Measurements from ENCODE around the gene CACNA1B.

CACNA1B gene

DNA sequence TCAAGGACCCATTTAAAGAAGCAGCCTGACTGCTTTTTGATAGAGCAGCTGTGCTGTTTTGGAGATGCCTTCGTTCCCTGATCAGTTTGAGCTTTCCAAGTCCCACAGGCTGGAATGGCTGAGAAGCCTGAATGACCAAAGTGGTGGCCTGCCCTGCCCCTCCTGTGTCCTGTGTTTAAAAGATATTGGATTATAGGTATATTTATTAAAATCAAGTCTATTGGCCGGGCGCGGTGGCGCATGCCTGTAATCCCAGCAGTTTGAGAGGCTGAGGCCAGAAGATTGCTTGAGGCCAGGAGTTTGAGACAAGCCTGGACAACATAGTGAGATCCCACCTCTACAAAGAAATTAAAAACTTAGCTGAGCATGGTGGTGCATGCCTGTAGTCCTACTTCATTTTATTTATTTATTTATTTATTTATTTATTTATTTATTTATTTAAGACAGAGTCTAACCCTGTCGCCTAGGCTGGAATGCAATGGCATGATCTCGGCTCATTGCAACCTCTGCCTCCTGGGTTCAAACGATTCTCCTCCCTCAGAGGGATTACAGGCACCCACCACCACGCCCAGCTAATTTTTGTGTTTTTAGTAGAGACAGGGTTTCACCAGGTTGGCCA is 87.7 kb downstream of the CACNA1B start:
- DNase-seq (ENCODE audit: low read depth in 2 of 2) = no peak

DNA sequence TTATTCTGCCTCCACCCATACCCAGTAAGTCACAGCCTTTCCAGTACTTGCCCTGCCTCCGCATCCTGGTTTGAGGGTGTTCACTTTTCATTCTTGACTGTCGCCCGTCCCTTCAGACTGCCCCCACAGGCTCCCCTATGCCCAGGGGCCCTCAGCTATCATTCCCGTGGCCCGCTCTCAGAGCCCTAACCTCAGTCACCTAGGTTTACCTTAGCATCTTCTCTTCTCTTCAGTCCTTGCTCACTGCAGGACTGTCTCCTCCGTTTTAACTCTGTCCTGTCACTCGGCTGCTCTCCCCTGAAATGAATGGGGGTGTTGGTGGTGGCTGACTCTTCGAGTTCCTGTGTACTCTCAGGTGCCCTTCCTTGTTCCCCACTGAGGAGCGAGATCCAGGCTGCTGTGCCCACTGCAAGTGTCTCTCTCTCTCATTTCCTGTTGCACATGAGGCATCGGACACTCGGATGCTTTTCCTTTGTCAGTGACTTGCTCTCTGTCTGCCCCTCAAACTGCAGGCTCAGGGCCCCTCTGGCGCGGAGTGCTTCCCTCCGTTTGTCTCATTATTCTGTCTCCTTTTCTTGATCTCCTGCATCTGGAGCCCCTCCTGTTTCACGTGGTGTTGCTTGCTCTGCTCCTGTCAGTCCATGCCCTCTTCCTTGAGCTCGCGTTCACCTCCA is 89.8 kb downstream of the CACNA1B start:
- DNase-seq (ENCODE audit: low read depth in 2 of 2) = no peak

DNA sequence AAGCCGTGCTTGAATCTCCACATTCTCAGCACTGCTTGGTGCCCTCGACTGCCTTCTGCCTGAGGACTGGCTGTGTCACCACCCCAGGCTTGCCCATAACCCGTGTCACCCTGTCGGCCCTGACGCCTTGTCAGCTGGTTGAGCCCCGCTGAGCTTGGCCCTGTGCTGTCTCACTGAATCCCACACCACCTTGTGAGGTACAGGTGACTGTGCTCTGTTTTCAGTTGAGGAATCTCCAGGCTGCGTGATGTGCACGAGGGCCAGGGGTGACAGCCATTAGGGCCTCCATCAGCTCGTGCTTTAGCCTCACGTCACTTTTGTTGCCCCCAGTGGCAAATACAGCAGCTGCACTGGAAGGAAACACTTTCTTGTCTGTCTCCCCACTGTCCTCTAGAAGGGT is 90.7 kb downstream of the CACNA1B start:
- no peak for DNase-seq (ENCODE audit: low read depth in 2 of 2)

DNA sequence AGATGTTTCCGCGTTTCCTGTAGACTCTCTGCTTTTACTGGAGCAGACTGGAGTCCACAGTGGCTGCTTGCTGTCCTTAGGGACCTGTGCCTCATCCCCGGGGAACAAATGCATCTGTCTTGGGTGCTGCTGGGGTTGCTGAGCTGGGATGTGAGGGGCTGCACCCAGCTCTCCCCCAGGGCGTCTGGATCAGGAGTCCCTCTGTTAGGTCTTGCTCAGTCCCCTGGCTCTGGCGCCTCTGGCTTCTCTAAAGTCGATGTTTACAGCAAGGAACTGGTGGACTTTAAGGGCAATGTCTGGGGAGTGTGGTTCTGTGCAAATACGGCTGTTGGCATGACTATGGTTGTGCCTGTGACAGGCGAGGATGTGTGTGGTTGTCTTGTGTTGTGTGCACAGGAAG is 91.4 kb downstream of the CACNA1B start:
- DNase-seq (ENCODE audit: low read depth in 2 of 2) = no peak

DNA sequence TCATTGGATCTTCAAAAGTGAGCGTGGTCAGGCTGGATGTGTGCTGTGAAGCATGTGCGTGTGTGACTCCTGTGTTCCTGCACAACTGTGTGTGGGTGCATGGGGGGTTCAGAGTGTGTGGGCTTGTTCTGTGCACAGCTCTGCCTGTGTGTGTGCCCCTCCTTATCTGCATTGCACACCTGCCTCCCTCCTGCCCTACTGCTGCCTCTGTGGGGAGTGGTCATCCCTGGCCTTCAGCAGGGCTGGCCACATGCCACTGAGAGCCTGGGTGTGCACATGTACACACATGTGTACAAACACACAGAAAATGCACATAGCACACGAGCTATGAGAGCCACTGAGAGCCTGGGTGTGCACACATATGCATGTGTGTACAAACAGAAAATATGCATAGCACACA is 92.1 kb downstream of the CACNA1B start:
- DNase-seq (ENCODE audit: low read depth in 2 of 2) = no peak

DNA sequence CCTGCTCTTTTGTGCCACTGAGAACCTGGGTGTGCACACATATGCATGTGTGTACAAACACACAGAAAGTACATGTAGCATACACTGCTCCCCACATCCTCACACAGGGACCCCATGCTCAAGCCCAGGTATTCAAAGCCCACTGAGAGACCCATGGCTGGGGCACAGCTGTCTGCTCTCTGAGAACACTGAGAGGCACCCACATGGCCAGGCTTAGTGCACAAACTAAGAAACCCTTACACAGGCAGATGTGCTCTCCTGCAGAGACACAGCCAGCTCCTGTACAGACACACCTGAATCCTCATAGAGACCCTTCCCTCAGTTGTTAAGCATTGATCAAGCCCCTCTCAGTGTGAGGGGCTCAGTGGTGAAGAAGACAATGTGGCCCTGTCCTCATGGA is 92.5 kb downstream of the CACNA1B start:
- DNase-seq (ENCODE audit: low read depth in 2 of 2) = no peak

DNA sequence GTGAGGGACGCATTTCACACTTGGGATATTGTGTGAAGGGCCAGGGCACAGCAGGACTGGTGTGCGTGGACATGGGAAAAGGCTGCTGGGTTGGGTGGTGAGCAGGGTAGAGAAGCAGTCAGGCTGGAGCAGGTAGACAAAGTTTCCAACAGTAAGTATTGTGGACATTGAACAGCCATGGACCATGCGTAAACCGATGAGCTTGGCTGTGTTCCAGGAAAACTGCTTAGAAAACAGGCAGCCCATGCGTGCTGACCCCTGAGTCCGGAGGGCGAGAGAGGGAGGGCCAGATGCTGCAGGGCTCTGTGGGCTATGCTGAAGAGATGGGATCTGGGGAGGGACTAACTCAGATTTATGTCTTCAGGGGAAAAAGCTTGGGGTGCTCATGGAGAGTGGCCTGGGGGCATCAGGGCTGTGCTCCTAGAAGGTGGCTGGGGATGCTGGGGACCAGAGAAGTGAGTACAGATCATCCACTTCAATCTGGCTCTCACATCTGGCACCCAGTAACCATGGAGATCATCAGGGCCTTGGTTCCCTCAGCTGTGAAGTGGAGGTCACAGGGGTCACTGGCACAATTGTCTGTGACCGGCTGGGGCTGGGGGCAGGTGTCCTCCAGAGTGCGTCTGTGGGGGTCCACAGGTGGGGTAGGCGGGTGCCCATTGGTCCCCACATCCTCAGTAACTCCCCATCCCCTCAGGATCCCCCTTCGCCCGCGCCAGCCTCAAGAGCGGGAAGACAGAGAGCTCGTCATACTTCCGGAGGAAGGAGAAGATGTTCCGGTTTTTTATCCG is 93.3 kb downstream of the CACNA1B start:
- no peak for DNase-seq (ENCODE audit: low read depth in 2 of 2)

DNA sequence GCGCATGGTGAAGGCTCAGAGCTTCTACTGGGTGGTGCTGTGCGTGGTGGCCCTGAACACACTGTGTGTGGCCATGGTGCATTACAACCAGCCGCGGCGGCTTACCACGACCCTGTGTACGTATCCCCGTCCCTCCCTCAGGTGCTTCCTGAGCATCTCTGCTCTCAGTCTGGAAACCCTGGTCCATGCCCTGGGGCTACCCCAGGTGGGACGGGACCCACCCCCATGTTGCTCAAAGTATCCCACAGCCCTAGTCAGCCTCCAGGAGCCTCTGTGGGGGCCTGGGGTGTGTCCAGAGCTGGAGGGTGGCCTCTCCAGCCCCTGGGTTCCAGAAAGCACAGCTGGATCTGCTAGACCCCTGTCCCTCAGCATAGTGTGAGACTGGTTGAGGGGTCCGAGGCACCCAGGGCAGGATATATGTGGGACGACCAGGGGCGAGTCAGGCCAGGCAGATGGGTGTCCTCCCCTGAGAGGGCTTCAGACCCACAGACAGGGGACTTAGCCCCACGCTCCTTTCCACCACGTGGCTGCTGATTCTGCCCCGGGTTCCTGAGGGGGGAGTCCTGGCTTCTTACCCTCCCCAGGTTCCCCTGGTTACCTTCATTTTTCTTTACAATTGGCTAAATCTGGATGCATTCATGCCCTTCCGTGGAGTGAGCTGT is 94.0 kb downstream of the CACNA1B start:
- DNase-seq (ENCODE audit: low read depth in 2 of 2) = no peak

DNA sequence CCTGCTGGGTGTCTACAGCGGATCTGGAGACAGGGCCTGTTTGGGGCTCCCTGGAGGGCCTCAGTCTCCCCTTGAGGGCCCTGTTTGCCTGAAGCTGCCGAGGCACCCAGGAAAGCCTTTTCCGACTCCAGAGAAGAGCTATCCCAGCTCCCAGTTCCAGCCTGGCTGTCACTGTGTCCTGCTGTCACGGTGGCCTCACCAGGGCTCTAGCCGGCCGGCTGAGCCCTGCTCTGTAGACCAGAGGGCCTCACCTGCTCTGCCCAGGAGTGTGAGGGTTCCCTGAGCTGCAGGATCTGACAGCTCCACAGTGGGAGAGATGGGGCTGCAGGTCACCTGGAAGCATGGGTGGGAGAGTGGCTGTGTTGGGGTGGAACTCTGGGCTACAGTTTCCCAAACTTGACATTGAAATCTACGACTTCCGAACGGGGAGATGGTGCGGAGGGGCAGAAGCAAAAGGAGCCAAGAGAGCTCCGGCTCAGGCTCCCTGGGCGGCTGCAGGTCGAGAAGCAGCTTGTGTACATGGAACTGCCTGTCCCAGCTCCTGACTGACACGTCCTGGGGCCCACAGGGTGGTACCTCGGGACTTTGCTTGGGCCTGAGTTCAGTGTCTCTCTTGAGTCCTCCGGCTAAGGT is 94.9 kb downstream of the CACNA1B start:
- no peak for DNase-seq (ENCODE audit: low read depth in 2 of 2)

DNA sequence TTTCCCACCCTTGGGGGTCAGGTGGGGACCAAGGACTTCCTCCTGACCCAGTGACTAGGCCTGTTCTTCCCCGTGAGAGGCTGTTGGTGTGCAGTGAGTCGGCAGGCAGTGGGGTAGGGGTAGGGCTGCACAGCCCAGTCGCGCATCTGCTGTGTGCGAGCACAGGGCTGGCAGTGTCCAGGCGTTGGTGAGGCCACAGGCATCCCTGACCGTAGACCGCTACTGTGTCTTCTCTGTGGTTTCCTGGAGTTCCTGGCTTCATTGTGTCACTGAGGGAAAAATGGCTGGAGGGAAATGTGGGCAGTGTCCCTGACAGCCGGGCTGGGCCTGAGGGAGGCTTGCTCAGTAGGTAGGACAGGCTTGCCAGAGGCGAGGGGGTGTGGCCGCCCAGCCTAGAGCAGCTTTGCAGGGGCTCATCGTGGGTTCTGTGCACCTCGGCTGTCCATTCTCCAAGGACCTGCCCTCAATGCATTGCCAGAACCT is 95.4 kb downstream of the CACNA1B start:
- DNase-seq (ENCODE audit: low read depth in 2 of 2) = no peak

DNA sequence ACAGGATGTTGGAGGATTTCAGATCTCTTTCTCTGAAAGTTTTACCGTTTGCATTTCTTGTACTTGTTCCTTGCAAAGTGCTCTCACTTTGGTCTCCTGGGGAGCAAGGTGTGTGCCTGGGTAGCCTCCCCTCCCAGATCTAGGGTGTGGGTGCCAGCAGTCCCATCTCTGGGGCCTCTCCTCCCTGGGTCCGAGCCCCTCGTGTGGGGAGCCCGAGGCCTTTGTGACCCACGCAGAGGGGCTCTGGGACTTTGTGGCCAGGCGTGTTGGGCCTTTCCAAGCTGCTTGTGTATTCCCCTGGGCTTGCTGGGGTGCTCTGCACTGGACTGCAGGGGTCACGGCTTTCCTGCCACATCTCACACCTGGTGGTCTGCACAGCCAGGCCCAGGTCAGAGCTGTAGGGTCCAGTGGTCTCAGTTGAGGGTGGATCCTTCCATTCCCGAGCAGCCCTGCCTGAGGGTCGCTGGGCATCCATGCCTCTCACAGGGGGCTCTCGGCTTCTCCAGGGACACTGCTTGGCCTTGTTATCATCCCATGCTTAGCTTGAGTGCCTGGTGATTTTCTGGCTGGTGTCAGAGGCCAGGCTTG is 96.3 kb downstream of the CACNA1B start:
- no peak for DNase-seq (ENCODE audit: low read depth in 2 of 2)

DNA sequence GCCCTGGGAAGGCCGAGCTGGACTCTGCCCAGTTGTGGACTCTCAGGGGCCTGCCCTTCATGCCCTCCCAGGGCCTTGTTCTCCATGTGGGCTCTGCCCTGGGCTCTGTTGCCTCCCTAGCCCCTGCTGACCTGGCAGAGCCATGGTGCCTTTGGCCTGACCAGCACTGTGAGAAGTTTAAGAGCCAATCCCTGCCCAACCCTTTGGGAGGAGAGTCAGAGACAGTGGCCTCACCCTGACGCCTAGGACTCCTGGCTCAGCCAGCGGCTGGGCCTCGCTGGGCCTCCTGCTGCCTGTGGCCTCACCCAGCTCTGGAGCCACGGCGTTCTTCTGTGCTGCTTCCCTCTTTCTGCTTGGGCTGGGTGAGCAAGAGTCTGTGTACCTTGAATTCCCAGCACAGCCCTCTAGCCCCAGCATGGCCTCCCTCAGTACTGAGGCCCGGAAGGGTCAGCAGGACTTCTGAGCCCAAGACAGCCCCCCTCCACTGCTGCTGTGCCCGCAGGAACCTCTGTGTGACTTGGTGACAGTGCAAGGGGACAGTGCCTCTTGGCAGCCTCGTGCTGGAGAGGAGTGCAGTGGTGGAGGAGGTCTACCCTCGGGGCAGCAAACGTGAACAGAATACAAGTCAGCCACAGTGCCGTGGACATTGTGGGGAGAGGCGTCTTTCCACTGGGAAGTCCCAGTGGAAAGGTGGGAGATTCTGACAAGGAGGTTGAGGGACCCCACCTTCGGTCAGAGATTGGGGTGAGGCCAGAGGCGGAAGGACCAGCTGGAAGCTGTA is 97.4 kb downstream of the CACNA1B start:
- DNase-seq (ENCODE audit: low read depth in 2 of 2) = no peak

DNA sequence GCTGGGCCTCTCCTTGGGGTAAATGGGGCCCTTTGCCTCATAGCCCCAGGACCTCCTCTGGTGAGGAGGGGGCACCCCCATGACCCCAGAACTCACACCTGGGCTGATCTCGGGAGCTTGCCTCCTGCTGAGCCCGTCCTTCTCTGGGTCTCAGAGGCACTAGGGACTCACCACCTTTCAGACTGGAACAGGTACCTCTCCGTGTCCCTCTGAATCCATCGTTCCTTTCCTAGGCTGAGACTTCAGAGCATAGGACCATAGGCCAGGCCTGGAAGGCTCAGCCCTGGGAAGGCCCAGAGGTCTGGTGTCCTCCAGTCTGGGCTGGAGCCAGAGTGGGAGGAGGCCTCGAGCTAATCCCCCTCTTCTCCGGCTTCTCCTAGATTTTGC is 97.9 kb downstream of the CACNA1B start:
- no peak for DNase-seq (ENCODE audit: low read depth in 2 of 2)

DNA sequence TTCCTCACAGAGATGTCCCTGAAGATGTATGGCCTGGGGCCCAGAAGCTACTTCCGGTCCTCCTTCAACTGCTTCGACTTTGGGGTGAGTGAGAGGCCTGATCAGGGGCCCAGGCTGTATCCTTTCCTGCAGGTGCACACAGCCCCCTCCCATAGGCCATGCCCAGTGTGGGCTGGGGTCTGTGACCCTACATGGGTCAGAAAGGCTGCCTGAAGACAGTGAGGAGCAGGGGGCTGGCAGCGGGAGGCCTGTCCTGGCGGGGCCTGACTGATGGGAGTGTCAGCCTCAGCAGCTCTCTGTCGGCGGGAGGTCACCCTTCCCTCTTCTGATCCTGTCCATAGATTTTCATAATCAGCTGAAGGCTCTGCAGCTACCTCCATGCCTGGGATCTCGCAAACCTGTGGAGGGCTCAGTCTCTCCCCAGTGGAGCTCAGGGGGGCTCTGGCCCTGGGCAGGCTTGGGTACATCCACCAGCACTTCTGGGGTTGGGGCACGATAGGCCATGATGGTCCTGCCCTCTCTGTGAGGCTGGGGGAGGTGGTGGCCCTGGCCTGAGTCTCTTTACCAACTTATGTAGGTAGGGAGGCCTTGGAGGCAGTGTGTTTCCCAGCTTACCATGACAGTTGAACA is 98.5 kb downstream of the CACNA1B start:
- no peak for DNase-seq (ENCODE audit: low read depth in 2 of 2)

DNA sequence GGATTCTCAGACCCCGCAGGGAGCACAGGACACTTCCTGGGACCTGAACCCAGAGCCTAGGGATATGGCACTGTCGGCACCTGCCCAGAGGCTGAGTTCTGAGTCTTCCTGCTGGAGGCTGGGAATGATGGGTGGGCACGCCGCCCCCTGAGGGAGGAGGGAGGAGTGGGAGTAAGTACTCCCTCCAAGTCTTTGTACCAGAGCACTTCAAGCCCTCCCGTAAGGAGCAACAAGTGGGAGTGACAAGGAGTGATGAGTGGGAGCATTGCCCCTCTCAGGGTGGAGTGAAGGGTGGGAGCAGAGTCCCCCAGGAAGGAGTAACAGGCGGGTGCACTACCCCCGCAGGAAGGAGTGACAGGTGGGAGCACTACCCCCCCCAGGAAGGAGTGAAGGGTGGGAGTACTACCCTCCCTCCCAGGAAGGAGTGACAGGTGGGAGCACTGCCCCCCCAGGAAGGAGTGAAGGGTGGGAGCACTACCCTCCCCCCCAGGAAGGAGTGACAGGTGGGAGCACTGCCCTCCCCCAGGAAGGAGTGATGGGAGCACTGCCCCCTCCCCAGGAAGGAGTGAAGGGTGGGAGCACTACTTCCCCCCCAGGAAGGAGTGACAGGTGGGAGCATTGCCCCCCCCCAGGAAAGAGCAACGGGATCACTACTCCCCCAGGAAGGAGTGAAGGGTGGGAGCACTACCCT is 100.1 kb downstream of the CACNA1B start:
- DNase-seq (ENCODE audit: low read depth in 2 of 2) = no peak

DNA sequence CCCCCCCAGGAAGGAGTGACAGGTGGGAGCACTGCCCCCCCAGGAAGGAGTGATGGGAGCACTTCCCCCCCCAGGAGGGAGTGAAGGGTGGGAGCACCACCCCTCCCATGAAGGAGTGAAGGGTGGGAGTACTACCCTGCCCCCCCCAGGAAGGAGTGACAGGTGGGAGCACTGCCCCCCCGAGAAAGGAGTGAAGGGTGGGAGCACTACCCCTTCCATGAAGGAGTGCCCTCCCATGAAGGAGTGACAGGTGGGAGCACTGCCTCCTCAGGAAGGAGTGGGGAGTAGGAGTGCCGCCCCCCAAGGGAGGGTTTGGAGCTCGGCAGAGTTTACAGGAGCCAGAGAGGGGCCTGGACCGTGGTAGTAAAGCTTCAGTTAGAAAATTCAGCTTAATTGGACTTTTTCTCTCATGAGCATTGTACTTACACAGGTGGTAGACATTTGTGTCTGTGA is 100.7 kb downstream of the CACNA1B start:
- DNase-seq (ENCODE audit: low read depth in 2 of 2) = no peak

DNA sequence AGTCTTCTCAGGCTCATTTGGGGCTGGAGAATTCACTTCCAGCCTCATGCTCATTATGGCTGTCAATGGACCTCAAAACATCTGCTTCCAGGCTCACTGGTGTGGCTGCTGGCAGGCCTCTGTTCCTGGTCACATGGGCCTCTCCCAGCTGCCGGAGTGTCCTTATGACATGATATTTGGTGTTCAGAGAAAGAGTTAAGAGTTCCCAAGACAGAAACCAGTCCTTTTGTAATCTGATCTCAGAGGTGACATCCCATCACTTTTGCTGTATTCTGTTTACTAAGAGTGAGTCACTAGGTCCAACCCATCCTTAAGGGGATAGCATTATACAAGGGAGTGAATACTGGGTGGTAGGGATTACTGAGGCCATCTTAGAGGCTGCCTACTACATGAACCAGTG is 104.6 kb downstream of the CACNA1B start:
- DNase-seq (ENCODE audit: low read depth in 2 of 2) = no peak

DNA sequence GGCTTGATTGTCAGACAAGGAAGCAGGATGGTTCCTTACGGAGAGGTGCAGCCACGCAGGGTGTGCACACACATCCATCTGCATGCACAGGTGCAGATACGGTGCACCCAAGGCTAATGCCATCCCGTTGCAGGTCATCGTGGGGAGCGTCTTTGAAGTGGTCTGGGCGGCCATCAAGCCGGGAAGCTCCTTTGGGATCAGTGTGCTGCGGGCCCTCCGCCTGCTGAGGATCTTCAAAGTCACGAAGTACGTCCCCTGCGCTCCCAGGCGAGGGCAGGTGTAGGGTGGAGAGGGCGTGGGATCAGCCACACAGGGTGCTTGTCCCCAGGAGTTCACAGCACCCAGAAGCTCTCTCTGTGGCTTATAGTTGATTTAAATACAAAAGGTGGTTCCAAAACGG is 106.4 kb downstream of the CACNA1B start:
- no peak for DNase-seq (ENCODE audit: low read depth in 2 of 2)

DNA sequence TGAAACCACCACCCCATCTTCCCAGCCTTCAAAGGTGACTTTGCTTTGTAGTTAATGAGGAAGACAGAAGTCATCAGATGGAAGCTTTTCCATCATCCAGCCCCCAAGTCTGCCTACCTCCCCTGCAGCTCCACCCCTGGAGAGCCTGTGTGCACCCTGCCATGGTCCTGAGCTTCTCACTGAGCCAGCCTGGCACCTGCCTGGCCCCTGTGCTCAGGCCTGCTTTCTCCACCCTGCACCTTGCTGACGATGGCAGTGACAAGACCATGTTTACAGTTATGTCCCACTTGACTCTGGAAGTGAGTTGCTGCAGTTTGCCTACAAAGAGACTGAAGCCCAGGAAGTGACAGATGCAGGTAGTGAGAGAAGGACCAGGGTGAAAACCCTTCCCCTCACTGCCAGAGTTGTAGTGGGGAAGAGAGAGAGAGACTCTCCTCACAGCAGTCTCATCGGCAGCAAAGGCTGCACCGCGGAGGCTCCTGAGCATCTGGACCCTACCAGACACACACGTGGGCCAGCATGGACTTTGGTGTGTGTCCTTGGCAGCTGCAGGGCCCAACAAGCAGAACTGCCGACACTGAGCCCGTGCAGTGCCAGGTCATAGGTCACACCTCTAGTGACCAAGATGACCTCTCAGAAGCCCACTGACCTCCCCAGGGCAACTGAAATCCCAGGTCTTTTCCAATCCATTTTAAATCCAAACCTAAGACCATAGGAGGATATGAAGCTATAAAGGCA is 107.1 kb downstream of the CACNA1B start:
- DNase-seq (ENCODE audit: low read depth in 2 of 2) = no peak
